Cerebellar cortex (tissue), 1 donor: ENCODE results near the gene NRTN.

Experiments used
- DNase-seq: peaks from one replicate; pipeline ENCODE4 v3.0.0-alpha.2; 2015; ENCODE audit warnings: low spot score

Gene NRTN

DNA sequence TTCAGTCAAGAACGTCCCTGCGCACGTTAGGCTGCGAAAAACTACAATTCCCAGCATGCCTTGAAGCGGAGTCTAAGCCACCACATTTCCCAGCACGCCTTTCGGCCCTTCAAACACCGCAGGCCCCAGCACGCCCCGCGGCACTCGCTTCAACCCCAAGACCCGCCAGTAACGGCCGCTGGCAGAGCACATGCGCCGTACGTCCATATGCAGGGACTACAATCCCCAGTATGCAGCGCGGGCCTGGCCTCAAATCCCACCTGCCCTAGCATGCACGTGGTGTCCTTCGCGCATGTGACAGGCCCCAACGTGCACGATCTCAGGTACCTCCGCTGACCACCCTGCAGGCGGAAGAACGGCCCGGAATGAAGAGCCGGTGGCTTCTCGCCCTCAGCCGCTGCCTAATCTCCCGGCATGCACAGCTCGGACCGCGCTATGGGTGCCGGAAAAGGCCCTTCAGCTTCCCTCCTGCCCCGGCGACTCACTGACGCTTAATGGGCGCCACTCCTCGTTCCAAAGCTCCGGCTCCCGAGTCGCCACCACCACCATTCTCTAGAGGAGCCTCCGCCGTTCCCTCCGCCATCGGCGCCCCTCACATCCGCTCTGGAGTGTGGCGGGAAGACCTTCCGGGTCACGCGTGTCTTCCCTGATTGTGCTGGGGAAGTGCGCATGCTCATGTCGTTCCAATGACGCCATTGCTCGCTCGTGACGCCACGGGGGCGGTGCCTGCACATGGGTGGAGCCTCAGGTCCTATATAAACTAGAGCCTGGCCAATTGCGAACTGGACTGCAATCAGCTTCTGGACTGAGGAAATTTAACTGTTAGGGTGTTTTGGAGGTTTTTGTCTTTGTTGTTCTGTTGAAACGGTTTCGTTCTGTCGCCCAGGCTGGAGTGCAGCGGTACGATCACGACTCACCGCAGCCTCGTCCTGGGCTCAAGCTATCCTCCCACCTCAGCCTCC lies 14.0 kb upstream of the NRTN start, which contains the start of gene DUS3L:
TSS of gene DUS3L (minus strand) at position 605 of the 962 bp plus-strand sequence. CDS start at position 583, 22 bp downstream.
- peak; percentile 99 for DNase-seq

DNA sequence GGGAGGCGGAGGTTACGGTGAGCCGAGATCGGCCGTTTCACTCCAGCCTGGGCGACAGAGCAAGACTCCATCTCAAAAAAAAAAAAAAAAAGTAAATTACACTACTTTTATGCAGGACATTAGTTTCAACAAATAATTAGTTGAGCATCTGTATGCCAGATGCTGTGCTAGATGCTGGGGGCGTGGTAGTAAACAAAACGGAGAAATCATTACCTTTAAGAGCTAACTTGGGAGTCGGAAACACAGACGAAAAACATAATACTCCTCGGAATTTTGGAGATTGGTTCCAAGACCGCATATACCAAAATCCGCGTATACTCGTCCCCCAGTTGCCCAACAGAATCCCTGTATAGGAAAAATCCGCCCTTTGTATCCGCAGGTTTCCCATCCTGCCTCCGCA lies 12.6 kb upstream of the NRTN start:
- DNase-seq: no peak

- DNase-seq: no peak
Measured at GRCh38 chr19:5793188-5793587, 11.7 kb upstream of the NRTN start.

GRCh38 chr19:5795382-5795919 lies 9.4 kb upstream of the NRTN start:
- no peak for DNase-seq

GRCh38 chr19:5798244-5798643 lies 6.6 kb upstream of the NRTN start:
- DNase-seq: no peak

DNA sequence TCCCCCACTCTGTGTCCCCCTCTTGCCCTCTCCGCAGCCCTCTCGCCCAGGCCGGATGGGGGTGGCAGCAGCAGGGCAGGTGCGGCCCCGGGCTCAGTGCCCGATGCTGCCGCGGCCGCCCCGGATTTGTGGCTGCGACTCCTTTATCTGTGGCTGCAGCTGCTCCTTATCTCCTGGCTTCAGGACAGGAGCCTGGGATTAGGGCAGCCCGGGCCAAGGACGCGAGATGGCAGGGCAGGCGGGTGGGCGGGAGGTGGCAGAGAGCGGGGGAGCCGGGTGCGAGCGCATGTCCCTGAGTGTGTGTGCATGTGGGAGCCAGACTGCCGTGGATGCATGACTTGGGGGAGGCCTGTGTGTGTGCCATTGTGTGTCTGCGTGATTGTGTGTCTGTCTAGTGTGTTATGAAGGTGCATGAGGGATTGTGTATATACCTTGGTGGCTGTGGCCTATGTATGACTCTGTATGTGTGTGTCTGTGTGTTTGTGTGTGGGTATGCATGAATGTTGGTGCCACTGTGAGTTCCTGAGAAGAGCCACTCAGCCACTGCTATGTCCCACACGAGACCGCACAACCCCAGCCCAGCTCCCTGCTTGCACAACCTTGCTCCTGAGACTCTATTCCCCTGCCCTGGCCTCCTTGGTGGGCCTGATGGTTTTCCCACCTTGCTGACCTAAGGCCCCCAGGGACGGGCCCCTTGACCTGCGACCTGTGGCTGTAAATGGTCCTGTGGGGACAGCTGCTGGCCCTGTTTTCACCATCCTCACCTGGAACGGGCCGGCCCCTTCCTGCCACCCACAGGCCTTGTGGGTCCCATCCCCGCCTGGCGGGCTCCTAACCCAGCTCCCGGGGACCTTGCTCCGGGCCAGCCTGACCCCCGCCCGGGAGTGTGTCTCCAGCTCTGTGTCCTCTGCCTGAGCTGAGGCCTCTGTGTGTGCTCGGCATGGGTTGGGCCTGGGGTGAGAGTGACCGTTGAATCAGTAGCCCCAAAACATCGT lies 5.3 kb upstream of the NRTN start:
- no peak for DNase-seq

- DNase-seq: no peak
Measured at GRCh38 chr19:5800361-5801270, 4.3 kb upstream of the NRTN start.

GRCh38 chr19:5801796-5802619 lies 2.9 kb upstream of the NRTN start:
- peak; percentile 92 for DNase-seq

- DNase-seq: peak; percentile 11
Measured at GRCh38 chr19:5803441-5803751, 1.5 kb upstream of the NRTN start.

- DNase-seq: peak; percentile 78
Measured at GRCh38 chr19:5803752-5804515, 933 bp upstream of the NRTN start.

GRCh38 chr19:5805462-5806132 lies 730 bp downstream of the NRTN start:
- peak; percentile 67 for DNase-seq

GRCh38 chr19:5806133-5806489 lies 1.2 kb downstream of the NRTN start:
- DNase-seq: no peak

DNA sequence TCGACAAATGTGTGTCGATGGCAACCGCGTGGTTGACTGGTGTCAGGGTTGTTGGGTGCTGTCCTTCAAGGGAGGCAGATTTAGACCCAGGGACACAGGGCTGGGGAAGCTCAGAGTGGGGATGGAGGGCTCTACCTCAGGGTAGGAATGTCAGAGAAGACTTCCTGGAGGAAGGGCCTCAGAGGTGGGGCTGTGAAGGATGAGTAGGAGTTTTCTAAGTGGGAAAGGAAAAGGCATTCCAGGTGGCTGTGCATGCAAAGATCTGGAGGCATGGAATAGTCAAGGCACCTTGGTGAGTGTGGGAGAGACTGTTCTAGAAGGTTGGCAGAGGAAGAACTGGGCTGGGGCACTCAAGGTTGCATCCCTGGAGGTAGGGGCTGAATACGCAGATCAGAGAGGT lies 2.0 kb downstream of the NRTN start:
- no peak for DNase-seq

DNA sequence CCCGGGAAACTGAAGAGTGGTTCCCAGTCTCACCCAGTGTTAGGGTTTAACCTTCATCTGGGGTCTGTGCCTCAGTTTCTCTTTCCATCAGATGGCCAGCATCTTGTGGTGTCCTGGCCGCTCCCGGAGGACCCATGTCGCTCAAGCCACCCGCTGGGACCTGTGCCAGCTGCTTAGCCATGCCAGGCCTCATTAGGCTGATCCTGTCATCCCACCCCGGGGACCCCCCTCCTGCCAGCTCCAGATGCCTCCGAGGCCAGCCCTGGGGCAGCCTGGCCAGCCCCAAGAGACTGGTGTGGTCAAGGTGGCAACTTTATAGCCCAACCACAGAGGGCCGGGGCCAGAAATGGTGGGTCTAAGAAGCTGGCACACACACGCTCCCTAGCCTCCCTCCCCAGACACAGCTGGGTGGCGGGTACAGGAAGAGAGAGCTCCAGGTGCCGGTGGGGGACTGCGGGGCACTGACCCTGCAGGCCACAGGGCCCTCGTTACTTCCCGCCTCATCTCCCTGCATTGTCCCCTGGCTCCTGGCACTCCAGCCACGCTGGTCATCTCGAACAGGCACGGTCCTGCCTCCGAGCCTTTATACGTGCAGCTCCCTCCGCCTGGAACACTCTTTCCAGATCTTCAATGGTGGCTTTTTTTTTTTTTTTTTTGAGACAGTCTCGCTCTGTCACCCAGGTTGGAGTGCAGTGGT lies 3.4 kb downstream of the NRTN start:
- no peak for DNase-seq

DNA sequence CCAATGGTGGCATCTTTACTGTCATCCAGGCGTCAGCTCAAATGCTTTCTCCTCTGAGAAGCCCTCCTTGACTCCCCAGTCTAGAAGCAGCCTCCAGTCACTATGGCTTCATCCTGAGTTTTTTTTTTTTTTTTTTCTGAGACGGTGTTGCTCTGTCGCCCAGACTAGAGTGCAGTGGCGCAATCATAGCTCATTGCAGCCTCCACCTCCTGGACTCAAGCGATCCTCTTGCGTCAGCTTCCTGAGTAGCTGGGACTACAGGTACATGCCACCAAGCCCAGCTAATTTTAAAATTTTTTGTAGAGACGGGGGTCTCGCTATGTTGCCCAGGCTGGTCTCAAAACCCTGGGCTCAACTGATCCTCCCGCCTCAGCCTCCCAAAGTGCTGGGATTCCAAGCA lies 4.2 kb downstream of the NRTN start:
- DNase-seq: no peak

GRCh38 chr19:5809469-5809868 lies 4.6 kb downstream of the NRTN start:
- no peak for DNase-seq

GRCh38 chr19:5811117-5811516 lies 6.2 kb downstream of the NRTN start:
- no peak for DNase-seq

DNA sequence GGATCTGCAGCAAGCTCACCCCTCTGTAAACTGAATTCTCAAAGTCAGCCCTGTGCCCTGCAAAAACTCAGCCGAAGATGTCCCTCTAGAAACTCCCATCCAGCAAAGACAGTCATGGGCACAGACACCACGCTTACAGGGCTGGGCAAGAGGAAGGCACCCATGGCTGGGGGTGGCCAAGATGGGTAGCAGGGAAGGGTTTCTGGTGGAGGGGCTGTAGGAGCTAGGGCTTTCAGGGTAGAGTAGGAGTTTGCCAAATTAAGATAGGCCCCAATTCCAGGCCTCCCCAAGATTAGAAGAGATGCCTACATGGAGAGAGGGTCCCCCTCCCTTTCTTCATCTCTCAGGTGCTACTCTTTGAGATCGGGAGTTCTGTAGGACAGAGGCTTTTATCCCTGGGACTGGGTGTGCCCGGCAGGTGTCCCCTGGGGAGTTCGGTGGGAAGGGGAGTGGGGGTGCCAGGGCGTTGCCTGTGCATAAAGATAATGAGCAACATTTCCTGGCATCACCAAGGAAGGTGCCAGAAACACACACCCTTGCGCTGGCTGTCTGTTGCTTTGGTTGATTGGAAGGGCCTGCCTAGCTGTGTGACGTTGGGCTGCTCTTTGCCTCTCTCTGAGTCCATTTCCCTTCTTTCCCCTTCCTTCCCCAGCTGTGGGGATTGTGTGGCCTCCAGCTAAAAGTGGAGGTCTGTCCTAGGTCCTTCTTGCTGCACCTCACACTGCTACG lies 9.4 kb downstream of the NRTN start:
- no peak for DNase-seq
